Measurements from ENCODE around the gene TNFRSF19.
A peak's percentile ranks its signal among the peaks of the same experiment; 100 is the strongest.

Gene TNFRSF19

GRCh38 chr13:23688336-23688735 is 118.1 kb downstream of the TNFRSF19 start:
- no peak for DNase-seq

DNA sequence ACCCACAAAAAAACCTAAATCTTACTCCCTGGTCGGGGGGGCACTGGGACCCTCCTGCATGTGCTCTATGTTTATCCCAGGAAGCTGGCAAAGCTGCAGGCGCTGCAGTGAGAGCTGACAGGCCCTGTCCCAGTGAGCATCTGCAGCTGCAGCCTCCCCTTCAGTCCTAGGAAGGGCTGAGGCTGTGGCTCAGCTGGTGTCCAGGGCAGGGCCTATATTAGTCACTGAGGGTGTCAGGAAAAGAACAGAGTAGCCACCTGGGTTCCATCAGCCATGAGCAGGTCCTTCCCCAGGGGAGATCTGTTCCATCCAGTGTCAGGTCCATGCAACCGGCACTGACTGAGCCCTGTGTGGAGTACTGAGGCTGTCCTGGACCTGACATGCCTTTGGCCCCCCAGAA is 120.5 kb downstream of the TNFRSF19 start:
- no peak for DNase-seq

DNA sequence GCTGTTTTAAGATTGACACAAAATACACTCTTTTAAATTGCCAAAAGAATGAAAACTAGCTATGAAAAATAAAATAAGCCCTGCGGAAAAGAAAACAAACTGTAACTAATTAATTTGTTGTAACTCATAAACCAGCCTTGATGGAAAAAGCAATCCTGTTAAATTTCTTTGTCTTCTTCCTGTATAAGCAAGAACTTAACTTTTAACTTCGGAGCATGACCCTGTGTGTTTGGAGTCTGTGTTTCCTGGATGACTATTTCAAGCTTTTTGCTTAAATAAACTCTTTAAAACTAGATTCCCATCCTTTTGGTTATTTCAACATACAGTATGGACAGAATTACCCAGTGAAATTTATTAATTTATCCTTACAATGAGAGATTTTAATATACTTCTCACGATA is 122.6 kb downstream of the TNFRSF19 start:
- DNase-seq, result no peak

GRCh38 chr13:23695196-23695595 is 125.0 kb downstream of the TNFRSF19 start:
- DNase-seq, result no peak

DNA sequence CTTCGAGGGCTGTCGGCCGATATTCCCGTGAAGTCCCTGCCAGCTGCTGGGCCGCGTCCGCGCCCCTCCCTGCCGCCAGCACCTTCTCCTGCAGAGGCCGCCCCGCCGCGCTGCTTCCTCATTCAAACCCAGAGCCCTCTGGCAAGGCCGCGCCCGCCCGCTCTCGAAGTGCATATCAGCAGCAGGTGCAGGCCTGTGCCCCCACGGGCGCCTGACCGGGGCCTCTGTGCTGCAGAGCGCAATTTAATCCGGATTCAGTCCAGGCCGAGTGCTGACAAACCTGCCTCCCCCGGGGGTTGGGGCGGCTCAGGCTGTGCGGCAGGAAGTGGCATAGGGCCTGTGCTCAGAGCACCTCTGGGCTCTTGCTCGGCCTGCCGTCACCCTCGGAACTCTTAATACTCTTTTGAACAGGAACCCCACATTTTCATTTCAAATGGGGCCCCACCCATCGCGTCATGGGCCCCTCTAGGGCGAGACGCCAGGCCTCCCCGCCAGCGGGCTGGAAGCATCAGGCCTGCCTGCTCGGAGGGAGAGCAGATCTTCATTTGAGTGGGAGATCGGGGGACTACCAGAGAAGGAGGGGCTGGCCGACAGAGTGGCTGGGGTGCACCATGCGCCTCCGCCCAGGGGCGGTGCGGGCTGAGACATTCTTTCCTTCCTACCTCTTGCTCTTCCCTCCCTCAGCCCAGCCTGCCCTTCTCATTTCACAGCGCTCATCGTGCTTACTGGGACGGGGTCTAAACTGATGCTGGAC is 125.7 kb downstream of the TNFRSF19 start:
- peak; percentile 2 to 4 for DNase-seq

DNA sequence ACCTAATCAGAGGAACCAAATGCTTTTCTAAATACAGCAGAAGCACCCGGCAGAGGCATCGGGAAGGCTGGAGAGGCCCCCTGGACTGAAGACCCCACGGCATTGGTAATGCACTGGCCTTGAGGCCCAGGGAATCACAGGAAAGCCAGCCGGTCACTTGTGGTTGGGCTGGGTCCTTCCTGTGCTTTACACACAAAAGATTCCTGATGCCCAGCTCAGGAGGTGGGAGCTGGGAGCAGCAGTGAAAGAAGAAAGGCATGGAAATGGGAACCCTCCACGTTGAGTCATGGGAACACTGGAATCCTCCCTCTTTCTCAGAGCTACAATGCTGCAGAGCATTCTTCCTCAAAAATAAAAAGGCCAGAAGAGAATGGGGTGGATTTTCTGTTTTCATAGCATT is 126.4 kb downstream of the TNFRSF19 start:
- no peak for DNase-seq

GRCh38 chr13:23697772-23698313 is 127.6 kb downstream of the TNFRSF19 start:
- DNase-seq, result no peak

- no peak for DNase-seq
Observed at GRCh38 chr13:23699271-23699670, 129.1 kb downstream of the TNFRSF19 start.

GRCh38 chr13:23701186-23701585 is 131.0 kb downstream of the TNFRSF19 start:
- DNase-seq, result no peak

DNA sequence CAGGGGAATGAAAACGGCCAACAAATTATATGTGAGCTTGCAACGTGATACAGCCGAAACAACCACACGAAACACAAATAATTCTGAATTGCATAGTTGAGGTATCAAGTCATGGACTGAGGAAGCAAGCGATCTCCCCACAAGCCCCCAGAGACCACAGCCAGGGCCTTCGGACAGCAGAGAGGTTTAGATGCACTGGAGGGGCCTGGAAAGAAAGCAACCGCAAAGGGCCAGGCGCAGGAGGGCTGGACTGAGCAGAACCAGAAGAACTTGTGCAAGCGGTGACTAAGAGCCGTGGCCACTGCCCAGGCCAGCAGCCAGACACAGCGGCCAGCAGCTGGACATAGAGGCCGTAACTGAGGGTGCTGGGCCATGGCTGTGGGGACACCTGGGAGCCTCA is 131.4 kb downstream of the TNFRSF19 start:
- DNase-seq, result no peak

- DNase-seq, result no peak
Observed at GRCh38 chr13:23703246-23703860, 133.1 kb downstream of the TNFRSF19 start.

GRCh38 chr13:23705583-23705982 is 135.4 kb downstream of the TNFRSF19 start:
- no peak for DNase-seq

DNA sequence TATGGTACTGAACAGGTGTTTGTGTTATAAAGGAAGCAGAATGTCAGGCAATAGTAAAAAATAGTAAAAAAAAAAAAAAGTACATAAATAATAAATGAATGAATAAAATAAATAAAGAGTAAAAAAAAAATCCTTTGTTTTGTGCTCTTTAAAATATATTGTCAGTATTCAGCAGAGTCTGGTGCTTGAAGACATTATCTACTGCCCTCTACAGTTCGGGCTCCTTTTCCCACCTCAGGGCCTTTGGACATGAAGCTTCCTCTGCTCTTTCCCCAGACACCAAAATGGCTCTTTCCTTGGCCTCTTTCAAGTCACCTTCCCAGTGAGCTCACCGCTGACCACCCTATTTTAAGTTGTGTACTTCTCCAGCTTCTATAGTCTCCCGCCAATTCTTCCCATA is 137.5 kb downstream of the TNFRSF19 start:
- DNase-seq, result peak in 1 of 2 experiments; percentile 2

- DNase-seq, result no peak
Observed at GRCh38 chr13:23709536-23709935, 139.3 kb downstream of the TNFRSF19 start.

DNA sequence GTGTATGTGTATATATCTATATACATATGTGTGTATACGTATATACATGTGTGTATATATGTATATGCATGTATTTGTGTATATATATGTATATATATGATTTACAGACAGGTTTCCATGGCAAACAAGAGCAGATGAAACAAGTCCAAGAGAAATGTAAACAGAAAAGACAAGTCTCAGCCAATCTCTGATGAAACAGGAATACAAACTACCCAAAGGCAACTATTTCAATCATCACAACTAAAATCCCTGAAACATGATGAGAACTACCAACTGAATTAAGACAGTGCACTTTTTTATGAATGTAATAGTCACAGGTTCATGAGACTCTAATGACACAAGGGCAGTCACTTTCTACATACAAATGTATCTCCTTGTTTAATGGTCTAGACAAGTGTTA is 140.2 kb downstream of the TNFRSF19 start:
- no peak for DNase-seq

DNA sequence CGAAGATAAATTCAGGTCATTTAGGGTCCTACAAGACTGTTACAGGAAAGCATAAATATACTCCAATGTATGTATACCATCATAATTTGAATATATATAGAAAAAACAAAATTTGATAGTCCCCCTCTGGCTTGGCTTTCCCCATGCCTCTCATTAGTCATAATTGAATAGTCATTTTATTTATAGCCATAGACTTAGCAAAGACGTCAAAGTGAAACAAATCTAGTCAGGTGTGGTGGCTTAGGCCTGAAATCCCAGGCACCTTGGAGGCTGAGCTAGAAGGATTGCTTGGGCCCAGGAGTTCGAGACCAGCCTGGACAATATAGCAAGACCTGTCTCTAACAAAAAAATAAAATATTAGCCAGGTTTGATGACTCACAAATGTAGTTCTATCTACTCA is 141.1 kb downstream of the TNFRSF19 start:
- no peak for DNase-seq

- DNase-seq, result no peak
Observed at GRCh38 chr13:23714672-23715071, 144.5 kb downstream of the TNFRSF19 start.

GRCh38 chr13:23715092-23715761 is 145.0 kb downstream of the TNFRSF19 start:
- DNase-seq, result no peak

DNA sequence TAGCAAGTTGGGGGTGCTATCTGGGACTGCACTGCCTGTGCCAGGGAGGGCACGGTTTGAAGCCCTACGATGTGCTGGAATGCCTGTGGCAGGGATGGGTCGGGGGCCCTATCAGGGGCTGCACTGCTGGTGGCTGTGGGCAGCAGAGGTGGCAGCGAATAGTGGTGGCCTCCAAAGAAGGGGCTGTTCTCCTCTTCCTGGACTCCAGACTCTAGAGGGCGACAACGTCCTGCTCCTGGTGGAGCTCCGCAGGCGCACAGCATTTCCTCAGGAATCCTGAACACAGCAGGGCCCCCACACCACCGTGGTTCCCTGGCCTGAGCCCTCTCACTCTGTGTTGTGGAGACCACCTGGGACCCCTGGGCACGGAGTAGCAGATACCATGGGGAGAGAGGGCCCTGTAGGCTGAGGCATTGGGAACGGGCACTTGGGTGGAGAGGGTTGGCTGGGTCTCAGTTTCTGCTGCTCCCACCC is 145.6 kb downstream of the TNFRSF19 start:
- DNase-seq, result no peak

DNA sequence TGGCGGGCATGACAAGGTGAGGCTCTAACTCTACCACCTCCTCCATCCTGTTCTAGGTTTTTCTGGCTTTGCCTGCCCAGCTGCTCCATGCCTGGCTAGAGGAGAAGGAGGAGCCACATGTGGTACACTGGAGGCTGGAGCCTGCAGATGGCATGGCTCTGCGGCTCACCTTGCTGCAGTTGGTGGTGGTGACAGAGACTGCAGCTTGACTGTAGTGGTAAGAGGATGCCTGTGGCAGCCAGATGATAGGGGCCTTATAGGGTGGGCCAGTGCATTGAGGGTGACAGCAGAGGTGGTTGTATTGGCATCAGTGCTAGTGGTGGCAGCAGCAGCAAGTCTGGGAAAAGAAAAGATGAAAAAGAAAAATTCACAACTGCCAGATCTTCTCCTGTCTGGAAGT is 146.2 kb downstream of the TNFRSF19 start:
- no peak for DNase-seq

DNA sequence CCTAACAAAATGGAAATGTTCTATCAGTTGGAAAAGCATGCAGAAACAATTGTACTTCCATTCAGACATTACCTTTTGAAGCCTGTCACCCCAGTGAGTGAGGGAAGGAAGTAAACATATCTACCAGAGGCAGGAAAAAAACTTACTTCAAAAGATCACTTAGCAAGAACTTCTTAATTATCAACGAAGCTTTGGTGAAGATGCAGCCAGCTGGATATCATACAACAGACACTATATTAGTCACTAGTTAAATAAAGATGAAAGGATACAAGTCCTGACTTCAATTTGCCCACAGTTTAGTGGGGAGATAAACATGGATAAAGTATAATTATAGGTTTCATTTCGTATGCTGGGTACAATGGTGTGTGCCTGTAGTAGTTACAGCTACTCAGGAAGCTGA is 148.8 kb downstream of the TNFRSF19 start:
- DNase-seq, result no peak

DNA sequence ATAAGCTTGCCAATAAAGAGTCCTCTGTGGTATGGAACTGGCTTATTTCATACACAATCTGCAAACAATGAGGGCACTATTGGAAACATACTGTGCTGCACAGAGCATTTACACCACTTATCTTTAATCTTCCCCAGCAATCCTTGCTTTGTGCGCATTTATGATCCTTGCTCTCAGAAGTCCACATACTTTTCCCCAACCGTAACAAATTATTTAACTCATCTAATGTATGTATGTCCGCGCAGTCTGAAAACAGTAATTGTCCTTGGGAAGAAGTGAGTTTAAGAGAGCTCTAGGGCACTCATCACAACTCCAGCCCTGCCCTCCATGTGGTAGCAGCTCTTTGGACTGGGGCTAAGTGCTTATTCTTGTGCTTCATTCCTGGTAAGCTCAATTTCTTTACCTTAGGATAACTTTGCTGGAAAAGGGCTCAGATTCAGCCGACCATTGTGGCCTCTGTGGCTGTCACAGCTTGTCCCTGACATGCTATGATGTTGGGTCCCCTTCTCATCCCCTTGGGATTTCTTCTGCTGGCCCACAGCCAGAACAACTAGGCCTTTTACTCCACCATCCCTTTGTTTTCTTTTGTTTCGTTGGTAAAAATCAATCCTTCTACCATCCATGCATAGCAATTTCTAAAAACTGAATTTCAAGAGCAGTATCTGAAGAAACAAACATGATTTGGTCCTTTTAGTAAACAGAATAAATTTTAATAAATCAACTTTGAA is 152.7 kb downstream of the TNFRSF19 start:
- DNase-seq, result no peak

- DNase-seq, result no peak
Observed at GRCh38 chr13:23723471-23723870, 153.3 kb downstream of the TNFRSF19 start.
